ENCODE measurements around the gene VTI1A.

The VTI1A gene

DNA sequence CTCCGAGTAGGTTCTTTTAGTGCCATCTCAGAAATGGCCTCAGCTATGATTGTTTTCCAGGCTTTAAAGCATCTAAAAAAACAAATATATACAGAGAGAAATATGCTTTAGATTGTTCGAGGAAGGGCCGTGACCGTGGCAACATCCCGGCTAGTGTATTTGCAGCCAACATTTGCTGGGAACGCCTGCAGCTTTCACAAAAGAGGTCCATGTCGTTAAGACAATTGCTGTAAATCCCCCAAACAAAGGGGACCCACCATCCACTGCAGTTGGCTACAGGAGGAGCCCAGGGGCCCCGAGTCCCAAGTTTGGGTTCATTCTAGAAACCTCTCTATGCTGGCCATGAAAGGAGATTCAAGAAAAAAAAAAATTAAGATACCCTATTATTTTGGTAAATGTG, 350.2 kb downstream of the VTI1A start:
- Histone ChIP-seq H3K27ac (ENCODE audit: extremely low read depth, low read depth, low read length) (no peak overlapping the region), H3K9me3 (ENCODE audit: control insufficient read depth, insufficient read depth, low read depth, low read length) (no peaks in the 10 kb centered on the region), H3K4me3 (ENCODE audit: low read depth, low read length) (no peak overlapping the region), H3K36me3 (ENCODE audit: control insufficient read depth in 2 of 2, insufficient read depth in 1 of 2, low read length in 2 of 2) (no peaks in the 10 kb centered on the region), H3K4me1 (ENCODE audit: control insufficient read depth, insufficient read depth, low read length) (peaks cover 14% of the 10 kb centered on the region)
- POLR2A ChIA-PET: no interaction called here
- TF ChIP-seq ZFP37 (tag by site-specific recombination; IDR thresholded peaks at IDR 0.05) (no peak), ZNF48 (tag by site-specific recombination; IDR thresholded peaks at IDR 0.05) (no peak), ZNF548 (tag by site-specific recombination; IDR thresholded peaks at IDR 0.05) (no peak), ZNF26 (tag by site-specific recombination; IDR thresholded peaks at IDR 0.05) (no peak), ZNF423 (tag by site-specific recombination; IDR thresholded peaks at IDR 0.05) (no peak), ZNF670 (tag by site-specific recombination; IDR thresholded peaks at IDR 0.05; ENCODE audit: low read depth) (no peak), ZNF19 (tag by site-specific recombination; IDR thresholded peaks at IDR 0.05; ENCODE audit: low read depth) (no peak), ZNF555 (tag by site-specific recombination; conservative IDR thresholded peaks at IDR 0.05) (no peak), ZFHX2 (tag by site-specific recombination; conservative IDR thresholded peaks at IDR 0.05) (no peak), ZNF248 (tag by site-specific recombination; IDR thresholded peaks at IDR 0.05) (no peak), PRDM4 (tag by site-specific recombination; IDR thresholded peaks at IDR 0.05) (no peak)
- TF ChIP-seq, protein P1, sequence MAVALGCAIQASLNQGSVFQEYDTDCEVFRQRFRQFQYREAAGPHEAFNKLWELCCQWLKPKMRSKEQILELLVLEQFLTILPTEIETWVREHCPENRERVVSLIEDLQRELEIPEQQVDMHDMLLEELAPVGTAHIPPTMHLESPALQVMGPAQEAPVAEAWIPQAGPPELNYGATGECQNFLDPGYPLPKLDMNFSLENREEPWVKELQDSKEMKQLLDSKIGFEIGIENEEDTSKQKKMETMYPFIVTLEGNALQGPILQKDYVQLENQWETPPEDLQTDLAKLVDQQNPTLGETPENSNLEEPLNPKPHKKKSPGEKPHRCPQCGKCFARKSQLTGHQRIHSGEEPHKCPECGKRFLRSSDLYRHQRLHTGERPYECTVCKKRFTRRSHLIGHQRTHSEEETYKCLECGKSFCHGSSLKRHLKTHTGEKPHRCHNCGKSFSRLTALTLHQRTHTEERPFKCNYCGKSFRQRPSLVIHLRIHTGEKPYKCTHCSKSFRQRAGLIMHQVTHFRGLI (tag by site-specific recombination; IDR thresholded peaks at IDR 0.05): no peak
- TF ChIP-seq, protein P2, sequence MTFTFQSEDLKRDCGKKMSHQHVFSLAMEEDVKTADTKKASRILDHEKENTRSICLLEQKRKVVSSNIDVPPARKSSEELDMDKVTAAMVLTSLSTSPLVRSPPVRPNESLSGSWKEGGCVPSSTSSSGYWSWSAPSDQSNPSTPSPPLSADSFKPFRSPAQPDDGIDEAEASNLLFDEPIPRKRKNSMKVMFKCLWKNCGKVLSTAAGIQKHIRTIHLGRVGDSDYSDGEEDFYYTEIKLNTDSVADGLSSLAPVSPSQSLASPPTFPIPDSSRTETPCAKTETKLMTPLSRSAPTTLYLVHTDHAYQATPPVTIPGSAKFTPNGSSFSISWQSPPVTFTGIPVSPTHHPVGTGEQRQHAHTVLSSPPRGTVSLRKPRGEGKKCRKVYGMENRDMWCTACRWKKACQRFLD (tag by site-specific recombination; IDR thresholded peaks at IDR 0.05): no peak
- CTCF ChIA-PET: interaction anchor here (0.8 kb wide), 1 partner anchor 640 kb away, joined by 3 read pairs; no protein-coding TSS in a partner anchor

DNA sequence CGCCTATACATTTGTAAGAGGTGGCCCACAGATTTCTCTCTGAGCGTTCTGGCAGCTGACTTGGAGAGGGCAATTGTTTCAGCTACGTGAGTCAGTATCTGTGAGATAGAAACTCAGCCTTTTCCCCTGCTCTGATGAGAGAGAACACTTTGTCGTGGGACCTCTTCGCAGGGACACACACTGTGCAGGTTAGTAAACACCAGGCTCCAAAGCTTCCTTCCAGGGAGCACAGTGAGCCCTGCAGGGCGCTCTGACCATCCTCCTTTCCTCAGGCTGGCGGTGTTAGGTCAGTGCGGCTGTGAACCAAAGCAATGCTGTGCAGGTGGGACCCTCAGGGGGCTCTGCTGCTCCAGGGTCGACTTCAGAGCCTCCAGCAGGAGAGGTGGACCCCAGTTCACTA, 350.8 kb downstream of the VTI1A start:
- POLR2A ChIA-PET: no interaction called here

More for the DNA sequence above, 350.8 kb downstream of the VTI1A start:
- no peak for TF ChIP-seq ZFP3 (tag by site-specific recombination; IDR thresholded peaks at IDR 0.05; ENCODE audit: low read depth)
- no peak for TF ChIP-seq ZNF24 (tag by site-specific recombination; IDR thresholded peaks at IDR 0.05)
- no peak for TF ChIP-seq GLI2 (tag by site-specific recombination; IDR thresholded peaks at IDR 0.05; ENCODE audit: borderline replicate concordance, low read depth)
- no peak for TF ChIP-seq ZNF701 (tag by site-specific recombination; IDR thresholded peaks at IDR 0.05)
- TF ChIP-seq REST (tag by site-specific recombination; IDR thresholded peaks at IDR 0.05): no peak
- TF ChIP-seq ZBTB20 (tag by site-specific recombination; IDR thresholded peaks at IDR 0.05): no peak
- TF ChIP-seq ZNF175 (tag by site-specific recombination; IDR thresholded peaks at IDR 0.05): no peak
- no peak for TF ChIP-seq KLF16 (tag by site-specific recombination; IDR thresholded peaks at IDR 0.05)
- no peak for TF ChIP-seq ZNF658 (tag by site-specific recombination; IDR thresholded peaks at IDR 0.05)
- no peak for TF ChIP-seq ZSCAN16 (tag by site-specific recombination; IDR thresholded peaks at IDR 0.05)
- Histone ChIP-seq H3K4me1 (ENCODE audit: control insufficient read depth, insufficient read depth, low read length) (peaks cover 9% of the 10 kb centered on the region), H3K36me3 (ENCODE audit: control insufficient read depth in 2 of 2, insufficient read depth in 1 of 2, low read length in 2 of 2) (no peaks in the 10 kb centered on the region), H3K9me3 (ENCODE audit: control insufficient read depth, insufficient read depth, low read depth, low read length) (no peaks in the 10 kb centered on the region), H3K4me3 (ENCODE audit: low read depth, low read length) (no peak overlapping the region), H3K27ac (ENCODE audit: extremely low read depth, low read depth, low read length) (no peak overlapping the region)
- CTCF ChIA-PET: interaction anchor here (0.8 kb wide), 1 partner anchor 639 kb away, joined by 3 read pairs; no protein-coding TSS in a partner anchor
